ENCODE results near the gene CCDC43.

CCDC43 gene

GRCh38 chr17:44633998-44634397, 55.6 kb downstream of the CCDC43 start:
- no peak overlapping the region for H3K4me3 ChIP-seq (ENCODE audit: low read depth, low read length)
- TF ChIP-seq, protein P1, sequence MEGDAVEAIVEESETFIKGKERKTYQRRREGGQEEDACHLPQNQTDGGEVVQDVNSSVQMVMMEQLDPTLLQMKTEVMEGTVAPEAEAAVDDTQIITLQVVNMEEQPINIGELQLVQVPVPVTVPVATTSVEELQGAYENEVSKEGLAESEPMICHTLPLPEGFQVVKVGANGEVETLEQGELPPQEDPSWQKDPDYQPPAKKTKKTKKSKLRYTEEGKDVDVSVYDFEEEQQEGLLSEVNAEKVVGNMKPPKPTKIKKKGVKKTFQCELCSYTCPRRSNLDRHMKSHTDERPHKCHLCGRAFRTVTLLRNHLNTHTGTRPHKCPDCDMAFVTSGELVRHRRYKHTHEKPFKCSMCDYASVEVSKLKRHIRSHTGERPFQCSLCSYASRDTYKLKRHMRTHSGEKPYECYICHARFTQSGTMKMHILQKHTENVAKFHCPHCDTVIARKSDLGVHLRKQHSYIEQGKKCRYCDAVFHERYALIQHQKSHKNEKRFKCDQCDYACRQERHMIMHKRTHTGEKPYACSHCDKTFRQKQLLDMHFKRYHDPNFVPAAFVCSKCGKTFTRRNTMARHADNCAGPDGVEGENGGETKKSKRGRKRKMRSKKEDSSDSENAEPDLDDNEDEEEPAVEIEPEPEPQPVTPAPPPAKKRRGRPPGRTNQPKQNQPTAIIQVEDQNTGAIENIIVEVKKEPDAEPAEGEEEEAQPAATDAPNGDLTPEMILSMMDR (IDR thresholded peaks at IDR 0.05; ENCODE audit: low read depth, low read length): no peak

GRCh38 chr17:44630703-44631102, 58.9 kb downstream of the CCDC43 start:
- no peak overlapping the region for H3K4me3 ChIP-seq (ENCODE audit: low read depth, low read length)
- TF ChIP-seq, protein P1 (IDR thresholded peaks at IDR 0.05; ENCODE audit: low read depth, low read length): no peak

GRCh38 chr17:44629314-44629713, 60.3 kb downstream of the CCDC43 start:
- TF ChIP-seq, protein P1 (IDR thresholded peaks at IDR 0.05; ENCODE audit: low read depth, low read length): no peak
- H3K4me3 ChIP-seq (ENCODE audit: low read depth, low read length): no peak overlapping the region

- H3K4me3 ChIP-seq (ENCODE audit: low read depth, low read length): no peak overlapping the region
- TF ChIP-seq, protein P1 (IDR thresholded peaks at IDR 0.05; ENCODE audit: low read depth, low read length): no peak
Measured at GRCh38 chr17:44628243-44629188, 61.1 kb downstream of the CCDC43 start.

- TF ChIP-seq, protein P1 (IDR thresholded peaks at IDR 0.05; ENCODE audit: low read depth, low read length): no peak
- H3K4me3 ChIP-seq (ENCODE audit: low read depth, low read length): no peak overlapping the region
Measured at GRCh38 chr17:44627513-44628242, 61.9 kb downstream of the CCDC43 start.

Data from WI38 (cell line).